A549 (cell line): Measurements from ENCODE around the gene SESN3. TPM values are rescaled to one million over a fixed set of nuclear protein-coding genes. Genes with fewer than 3 reads are reported as not detected.

Experiments
- ATAC-seq, 2 experiments: fragments of 200-7000 bp in 1 of 2; fragments of >200 bp in 1 of 2; cut with Nextera tagmentation in 1 of 2; cut with Tn5 transposase in 1 of 2; 3 replicates each; pipeline versions ENCODE4 v1.8.0 to v1.9.1; 2018 to 2020; ENCODE audit warnings: mild to moderate bottlenecking in 1 of 2, moderate library complexity in 1 of 2
- CTCF ChIA-PET: fragments of 300-600 bp; sonication (Branson Sonifier 250); formaldehyde crosslinking; extraction: SDS; loops from one replicate; lab custom pipeline; 2021; ENCODE audit warnings: antibody characterized with exemption, inconsistent platforms; lab: Yijun Ruan, JAX
- POLR2A ChIA-PET: fragments of 350-600 bp; formaldehyde crosslinking; extraction: SDS; loops from one replicate; lab custom pipeline; 2021; ENCODE audit warnings: antibody characterized with exemption, inconsistent platforms; lab: Yijun Ruan, JAX
- DNase-seq, 2 experiments: peaks; one replicate each; pipeline versions ENCODE4 v3.0.0 to v3.0.0-alpha.2; 2011 to 2016; ENCODE audit warnings: low read depth in 1 of 2, low spot score in 1 of 2
- FAIRE-seq: peaks from 2 replicates; lab custom pipeline; 2011; peaks lifted over from hg19 to GRCh38; lab: Jason Lieb, UNC
- H3K27ac ChIP-seq, 2 experiments: fragments of >200 bp; sonication (Bioruptor Twin); formaldehyde crosslinking; 3 replicates each; pipeline ENCODE4 v1.5.1; 2016 to 2017
- H3K4me1 ChIP-seq: fragments of >200 bp; sonication (Bioruptor Twin); formaldehyde crosslinking; 3 replicates; pipeline ENCODE4 v1.6.1; 2016
- H3K4me2 ChIP-seq: fragments of >200 bp; sonication (Bioruptor Twin); formaldehyde crosslinking; 3 replicates; pipeline ENCODE4 v1.6.1; 2016
- H3K4me3 ChIP-seq: fragments of >200 bp; sonication (Bioruptor Twin); formaldehyde crosslinking; 3 replicates; pipeline ENCODE4 v1.5.1; 2016
- H3K9me3 ChIP-seq: fragments of >200 bp; sonication (Bioruptor Twin); formaldehyde crosslinking; 3 replicates; pipeline ENCODE4 v1.6.1; 2016
- BHLHE40 ChIP-seq: IDR thresholded peaks from 2 replicates; pipeline ENCODE4 v1.6.1; 2012; ENCODE audit warnings: low read depth, low read length, inconsistent platforms
- CBX2 ChIP-seq: fragments of 200-600 bp; sonication (generic); IDR thresholded peaks from 2 replicates; pipeline ENCODE4 v1.6.1; 2016; ENCODE audit warnings: low read depth, mild to moderate bottlenecking, borderline replicate concordance
- CBX8 ChIP-seq: fragments of 200-600 bp; sonication (generic); IDR thresholded peaks from 2 replicates; pipeline ENCODE4 v1.6.1; 2016
- FOXS1 ChIP-seq: fragments of 250-450 bp; sonication (Bioruptor Pico); IDR thresholded peaks from 2 replicates; pipeline ENCODE4 v1.5.0; 2020; ENCODE audit warnings: mild to moderate bottlenecking, moderate library complexity
- HDAC2 ChIP-seq: fragments of 200-600 bp; sonication (generic); IDR thresholded peaks from 2 replicates; pipeline ENCODE4 v1.6.1; 2016
- HOXA7 ChIP-seq: fragments of 250-450 bp; sonication (Bioruptor Pico); IDR thresholded peaks from 2 replicates; pipeline ENCODE4 v1.5.0; 2020; ENCODE audit warnings: mild to moderate bottlenecking, moderate library complexity
- HOXB5 ChIP-seq: fragments of 250-450 bp; sonication (Bioruptor Pico); IDR thresholded peaks from 2 replicates; pipeline ENCODE4 v1.5.0; 2020; ENCODE audit warnings: mild to moderate bottlenecking, moderate library complexity
- JUN ChIP-seq, 2 experiments: fragments of >200 bp; sonication (Bioruptor Twin); formaldehyde crosslinking; IDR thresholded peaks; 2 replicates in 1 of 2; 3 replicates in 1 of 2; pipeline ENCODE4 v1.6.1; 2016 to 2017
- KDM5A ChIP-seq: fragments of 200-600 bp; sonication (generic); IDR thresholded peaks from 2 replicates; pipeline ENCODE4 v1.6.1; 2016; ENCODE audit warnings: antibody characterized with exemption, mild to moderate bottlenecking
- PHF8 ChIP-seq: fragments of 200-600 bp; sonication (generic); IDR thresholded peaks from 2 replicates; pipeline ENCODE4 v1.6.1; 2016; ENCODE audit warnings: low read depth, mild to moderate bottlenecking, antibody characterized with exemption, moderate library complexity, borderline replicate concordance
- SMC3 ChIP-seq: fragments of >200 bp; sonication (Bioruptor Twin); formaldehyde crosslinking; IDR thresholded peaks from 3 replicates; pipeline ENCODE4 v1.6.1; 2018; ENCODE audit warnings: inconsistent platforms
- TP53 ChIP-seq: fragments of 250-450 bp; sonication (Bioruptor Pico); IDR thresholded peaks from 2 replicates; pipeline ENCODE4 v1.5.0; 2021; ENCODE audit warnings: mild to moderate bottlenecking, moderate library complexity
- WGBS: methylation state at CpG from one replicate; pipeline ENCODE4 v1.1.6; 2017; ENCODE audit errors: missing lambda C conversion rate; 5-methylcytosine and 5-hydroxymethylcytosine counted together
- polyA plus RNA-seq, 4 experiments: library from polyadenylated mRNA; depleted of rRNA in 3 of 4; stranded (reverse); fragments of >200 nt; fragmentation: RNase III in 1 of 4; extraction: RNeasy Plus Mini Kit Qiagen cat#74134 plus additional on column Dnase treatment in 1 of 4; gene quantifications; 2 replicates in 3 of 4; 3 replicates in 1 of 4; pipeline ENCODE4 v1.2.3, GENCODE V29; 2011 to 2017
- TF ChIP-seq, protein P1 (sequence below): fragments of >200 bp; sonication (Bioruptor Twin); formaldehyde crosslinking; IDR thresholded peaks from 2 replicates; pipeline ENCODE4 v1.6.1; 2016
- TF ChIP-seq, protein P2 (sequence below): fragments of 250-450 bp; sonication (Bioruptor Pico); IDR thresholded peaks from 2 replicates; pipeline ENCODE4 v1.5.0; 2021; ENCODE audit warnings: mild to moderate bottlenecking, moderate library complexity, borderline replicate concordance
- TF ChIP-seq, protein P3 (sequence below): fragments of >200 bp; sonication (Bioruptor Twin); formaldehyde crosslinking; IDR thresholded peaks from 3 replicates; pipeline ENCODE4 v1.6.1; 2016
- TF ChIP-seq, protein P4 (sequence below): fragments of 450-650 bp; IDR thresholded peaks from 2 replicates; pipeline ENCODE4 v1.6.1; 2014; ENCODE audit warnings: antibody characterized with exemption
- TF ChIP-seq, protein P5 (sequence below): fragments of 250-450 bp; sonication (Bioruptor Pico); IDR thresholded peaks from 2 replicates; pipeline ENCODE4 v1.5.0; 2020; ENCODE audit warnings: low read depth, mild to moderate bottlenecking, moderate library complexity
- TF ChIP-seq, protein P6 (sequence below): fragments of 150-350 bp; IDR thresholded peaks from 2 replicates; pipeline ENCODE4 v1.6.1; 2014; ENCODE audit warnings: low read depth, mild to moderate bottlenecking, low read length
- TF ChIP-seq, protein P7 (sequence below): fragments of 200-600 bp; sonication (generic); IDR thresholded peaks from 2 replicates; pipeline ENCODE4 v1.6.1; 2016; ENCODE audit warnings: antibody characterized with exemption, mild to moderate bottlenecking, moderate library complexity

The SESN3 gene
- polyA plus RNA-seq, 2 of the 4 experiments (the other 2 are of a cell fraction), result 0.35 to 3.6 TPM

DNA sequence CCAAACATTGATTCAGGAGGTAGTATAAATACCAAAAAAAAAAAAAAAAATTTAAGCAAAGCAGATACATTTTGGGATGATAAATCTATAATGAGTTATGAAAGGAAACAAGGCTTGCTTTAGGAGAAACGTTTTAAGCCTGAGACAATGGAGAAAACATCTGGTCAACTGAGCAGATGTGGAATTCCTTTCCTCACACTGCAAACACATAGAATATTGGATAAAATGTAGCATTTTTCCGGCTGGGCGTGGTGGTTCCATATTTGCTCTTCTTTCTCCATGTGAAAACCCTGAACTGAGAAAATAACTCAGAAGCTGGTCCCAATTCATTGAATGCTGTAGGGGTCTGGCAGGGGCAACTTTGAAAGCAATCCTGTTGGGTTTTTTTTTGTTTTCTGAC is 107.4 kb downstream of the SESN3 start:
- 66% methylated on average over 3 of the region's 3 CpGs for WGBS

DNA sequence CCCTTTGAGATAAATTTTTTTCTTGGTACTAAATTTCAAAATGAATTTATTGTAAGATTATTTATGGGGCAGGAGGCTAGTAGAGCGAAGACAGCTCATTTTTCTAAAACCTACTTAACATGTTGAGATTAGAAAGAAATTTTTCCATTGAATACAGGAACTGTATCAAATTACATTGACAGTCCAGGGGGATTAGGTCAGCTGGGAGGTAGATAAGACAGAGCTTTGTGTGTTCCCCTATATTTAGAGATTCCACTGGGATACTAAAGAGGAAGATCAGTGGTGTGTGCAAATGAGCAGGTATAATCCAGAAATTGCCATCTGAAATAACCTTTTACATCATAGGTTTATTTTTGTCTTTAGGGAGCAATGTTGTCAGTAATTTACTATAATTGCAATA is 109.3 kb downstream of the SESN3 start:
- DNase-seq, result no peak
- ChIA-PET CTCF (no interaction called here), POLR2A (no interaction called here)
- no peak for FAIRE-seq
- WGBS, result 91% methylated on average over 1 of the region's 1 CpG
- no peak overlapping the region for H3K4me3 ChIP-seq
- H3K4me1 ChIP-seq, result no peaks in the 10 kb centered on the region
- H3K27ac ChIP-seq, result no peak overlapping the region
- TF ChIP-seq, protein P1, sequence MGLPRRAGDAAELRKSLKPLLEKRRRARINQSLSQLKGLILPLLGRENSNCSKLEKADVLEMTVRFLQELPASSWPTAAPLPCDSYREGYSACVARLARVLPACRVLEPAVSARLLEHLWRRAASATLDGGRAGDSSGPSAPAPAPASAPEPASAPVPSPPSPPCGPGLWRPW, result no peak
- TF ChIP-seq TP53, result no peak
- no peak for TF ChIP-seq KDM5A
- TF ChIP-seq, protein P2, sequence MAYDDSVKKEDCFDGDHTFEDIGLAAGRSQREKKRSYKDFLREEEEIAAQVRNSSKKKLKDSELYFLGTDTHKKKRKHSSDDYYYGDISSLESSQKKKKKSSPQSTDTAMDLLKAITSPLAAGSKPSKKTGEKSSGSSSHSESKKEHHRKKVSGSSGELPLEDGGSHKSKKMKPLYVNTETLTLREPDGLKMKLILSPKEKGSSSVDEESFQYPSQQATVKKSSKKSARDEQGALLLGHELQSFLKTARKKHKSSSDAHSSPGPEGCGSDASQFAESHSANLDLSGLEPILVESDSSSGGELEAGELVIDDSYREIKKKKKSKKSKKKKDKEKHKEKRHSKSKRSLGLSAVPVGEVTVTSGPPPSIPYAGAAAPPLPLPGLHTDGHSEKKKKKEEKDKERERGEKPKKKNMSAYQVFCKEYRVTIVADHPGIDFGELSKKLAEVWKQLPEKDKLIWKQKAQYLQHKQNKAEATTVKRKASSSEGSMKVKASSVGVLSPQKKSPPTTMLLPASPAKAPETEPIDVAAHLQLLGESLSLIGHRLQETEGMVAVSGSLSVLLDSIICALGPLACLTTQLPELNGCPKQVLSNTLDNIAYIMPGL, result no peak
- no peak for TF ChIP-seq CBX2
- TF ChIP-seq, protein P3, sequence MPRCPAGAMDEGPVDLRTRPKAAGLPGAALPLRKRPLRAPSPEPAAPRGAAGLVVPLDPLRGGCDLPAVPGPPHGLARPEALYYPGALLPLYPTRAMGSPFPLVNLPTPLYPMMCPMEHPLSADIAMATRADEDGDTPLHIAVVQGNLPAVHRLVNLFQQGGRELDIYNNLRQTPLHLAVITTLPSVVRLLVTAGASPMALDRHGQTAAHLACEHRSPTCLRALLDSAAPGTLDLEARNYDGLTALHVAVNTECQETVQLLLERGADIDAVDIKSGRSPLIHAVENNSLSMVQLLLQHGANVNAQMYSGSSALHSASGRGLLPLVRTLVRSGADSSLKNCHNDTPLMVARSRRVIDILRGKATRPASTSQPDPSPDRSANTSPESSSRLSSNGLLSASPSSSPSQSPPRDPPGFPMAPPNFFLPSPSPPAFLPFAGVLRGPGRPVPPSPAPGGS, result no peak
- TF ChIP-seq, protein P4, sequence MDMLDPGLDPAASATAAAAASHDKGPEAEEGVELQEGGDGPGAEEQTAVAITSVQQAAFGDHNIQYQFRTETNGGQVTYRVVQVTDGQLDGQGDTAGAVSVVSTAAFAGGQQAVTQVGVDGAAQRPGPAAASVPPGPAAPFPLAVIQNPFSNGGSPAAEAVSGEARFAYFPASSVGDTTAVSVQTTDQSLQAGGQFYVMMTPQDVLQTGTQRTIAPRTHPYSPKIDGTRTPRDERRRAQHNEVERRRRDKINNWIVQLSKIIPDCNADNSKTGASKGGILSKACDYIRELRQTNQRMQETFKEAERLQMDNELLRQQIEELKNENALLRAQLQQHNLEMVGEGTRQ, result no peak
- no peak overlapping the region for H3K4me2 ChIP-seq
- H3K9me3 ChIP-seq, result no peaks in the 10 kb centered on the region
- ATAC-seq, result no peak

More for the DNA sequence above, 107.4 kb downstream of the SESN3 start:
- Histone ChIP-seq H3K27ac (no peak overlapping the region), H3K4me1 (no peaks in the 10 kb centered on the region), H3K9me3 (no peaks in the 10 kb centered on the region), H3K4me2 (no peak overlapping the region), H3K4me3 (no peak overlapping the region)
- DNase-seq (no peak), ATAC-seq (no peak), FAIRE-seq (no peak)
- CTCF ChIA-PET, result no interaction called here
- TF ChIP-seq BHLHE40 (no peak), FOXS1 (CRISPR knock-in tag) (no peak), PHF8 (no peak), HDAC2 (no peak), CBX8 (no peak), HOXA7 (CRISPR knock-in tag) (no peak), SMC3 (no peak), HOXB5 (no peak), JUN (IDR thresholded peaks at IDR 0.05) (no peak)
- TF ChIP-seq, protein P5, sequence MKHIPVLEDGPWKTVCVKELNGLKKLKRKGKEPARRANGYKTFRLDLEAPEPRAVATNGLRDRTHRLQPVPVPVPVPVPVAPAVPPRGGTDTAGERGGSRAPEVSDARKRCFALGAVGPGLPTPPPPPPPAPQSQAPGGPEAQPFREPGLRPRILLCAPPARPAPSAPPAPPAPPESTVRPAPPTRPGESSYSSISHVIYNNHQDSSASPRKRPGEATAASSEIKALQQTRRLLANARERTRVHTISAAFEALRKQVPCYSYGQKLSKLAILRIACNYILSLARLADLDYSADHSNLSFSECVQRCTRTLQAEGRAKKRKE (CRISPR knock-in tag), result no peak
- TF ChIP-seq, protein P6, sequence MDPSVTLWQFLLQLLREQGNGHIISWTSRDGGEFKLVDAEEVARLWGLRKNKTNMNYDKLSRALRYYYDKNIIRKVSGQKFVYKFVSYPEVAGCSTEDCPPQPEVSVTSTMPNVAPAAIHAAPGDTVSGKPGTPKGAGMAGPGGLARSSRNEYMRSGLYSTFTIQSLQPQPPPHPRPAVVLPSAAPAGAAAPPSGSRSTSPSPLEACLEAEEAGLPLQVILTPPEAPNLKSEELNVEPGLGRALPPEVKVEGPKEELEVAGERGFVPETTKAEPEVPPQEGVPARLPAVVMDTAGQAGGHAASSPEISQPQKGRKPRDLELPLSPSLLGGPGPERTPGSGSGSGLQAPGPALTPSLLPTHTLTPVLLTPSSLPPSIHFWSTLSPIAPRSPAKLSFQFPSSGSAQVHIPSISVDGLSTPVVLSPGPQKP, result no peak
- TF ChIP-seq, protein P7, sequence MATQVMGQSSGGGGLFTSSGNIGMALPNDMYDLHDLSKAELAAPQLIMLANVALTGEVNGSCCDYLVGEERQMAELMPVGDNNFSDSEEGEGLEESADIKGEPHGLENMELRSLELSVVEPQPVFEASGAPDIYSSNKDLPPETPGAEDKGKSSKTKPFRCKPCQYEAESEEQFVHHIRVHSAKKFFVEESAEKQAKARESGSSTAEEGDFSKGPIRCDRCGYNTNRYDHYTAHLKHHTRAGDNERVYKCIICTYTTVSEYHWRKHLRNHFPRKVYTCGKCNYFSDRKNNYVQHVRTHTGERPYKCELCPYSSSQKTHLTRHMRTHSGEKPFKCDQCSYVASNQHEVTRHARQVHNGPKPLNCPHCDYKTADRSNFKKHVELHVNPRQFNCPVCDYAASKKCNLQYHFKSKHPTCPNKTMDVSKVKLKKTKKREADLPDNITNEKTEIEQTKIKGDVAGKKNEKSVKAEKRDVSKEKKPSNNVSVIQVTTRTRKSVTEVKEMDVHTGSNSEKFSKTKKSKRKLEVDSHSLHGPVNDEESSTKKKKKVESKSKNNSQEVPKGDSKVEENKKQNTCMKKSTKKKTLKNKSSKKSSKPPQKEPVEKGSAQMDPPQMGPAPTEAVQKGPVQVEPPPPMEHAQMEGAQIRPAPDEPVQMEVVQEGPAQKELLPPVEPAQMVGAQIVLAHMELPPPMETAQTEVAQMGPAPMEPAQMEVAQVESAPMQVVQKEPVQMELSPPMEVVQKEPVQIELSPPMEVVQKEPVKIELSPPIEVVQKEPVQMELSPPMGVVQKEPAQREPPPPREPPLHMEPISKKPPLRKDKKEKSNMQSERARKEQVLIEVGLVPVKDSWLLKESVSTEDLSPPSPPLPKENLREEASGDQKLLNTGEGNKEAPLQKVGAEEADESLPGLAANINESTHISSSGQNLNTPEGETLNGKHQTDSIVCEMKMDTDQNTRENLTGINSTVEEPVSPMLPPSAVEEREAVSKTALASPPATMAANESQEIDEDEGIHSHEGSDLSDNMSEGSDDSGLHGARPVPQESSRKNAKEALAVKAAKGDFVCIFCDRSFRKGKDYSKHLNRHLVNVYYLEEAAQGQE, result no peak
- POLR2A ChIA-PET, result no interaction called here
